Measurements from ENCODE around the gene MRPS2.

- TF ChIP-seq CTCF (IDR thresholded peaks at IDR 0.05) = no peak
- no peak for TF ChIP-seq POLR2A (IDR thresholded peaks at IDR 0.05)
- no peak for TF ChIP-seq POLR2AphosphoS5 (IDR thresholded peaks at IDR 0.05; ENCODE audit: insufficient read depth in 1 of 2, low read depth in 1 of 2)
Observed at GRCh38 chr9:135547756-135548736, 47.6 kb downstream of the MRPS2 start.

Data from vagina (tissue), 2 donors.